Activated T-cell treated with anti-CD3 and anti-CD28 coated beads, Interleukin-2, amount 50 U/mL, for 24 hours (primary cell): Measurements from ENCODE around the gene DOP1B.

Source experiments
- DNase-seq: peaks from one replicate; pipeline ENCODE4 v3.0.0-alpha.2; 2020
- H3K27ac Mint-ChIP-seq: 2 replicates; pipeline ENCODE4 v1.8.0; 2020; ENCODE audit warnings: mild to moderate bottlenecking, mixed read lengths
- H3K27me3 Mint-ChIP-seq: 2 replicates; pipeline ENCODE4 v1.8.0; 2020; ENCODE audit warnings: mixed read lengths
- H3K36me3 Mint-ChIP-seq: 2 replicates; pipeline ENCODE4 v1.8.0; 2020; ENCODE audit warnings: low read depth, mixed read lengths
- H3K4me1 Mint-ChIP-seq: 2 replicates; pipeline ENCODE4 v1.8.0; 2020; ENCODE audit warnings: low read depth, mixed read lengths
- H3K4me3 Mint-ChIP-seq: 2 replicates; pipeline ENCODE4 v1.8.0; 2020; ENCODE audit warnings: mild to moderate bottlenecking, moderate library complexity, mixed read lengths
- H3K9me3 Mint-ChIP-seq: 2 replicates; pipeline ENCODE4 v1.8.0; 2020; ENCODE audit warnings: mixed read lengths

DOP1B gene

DNA sequence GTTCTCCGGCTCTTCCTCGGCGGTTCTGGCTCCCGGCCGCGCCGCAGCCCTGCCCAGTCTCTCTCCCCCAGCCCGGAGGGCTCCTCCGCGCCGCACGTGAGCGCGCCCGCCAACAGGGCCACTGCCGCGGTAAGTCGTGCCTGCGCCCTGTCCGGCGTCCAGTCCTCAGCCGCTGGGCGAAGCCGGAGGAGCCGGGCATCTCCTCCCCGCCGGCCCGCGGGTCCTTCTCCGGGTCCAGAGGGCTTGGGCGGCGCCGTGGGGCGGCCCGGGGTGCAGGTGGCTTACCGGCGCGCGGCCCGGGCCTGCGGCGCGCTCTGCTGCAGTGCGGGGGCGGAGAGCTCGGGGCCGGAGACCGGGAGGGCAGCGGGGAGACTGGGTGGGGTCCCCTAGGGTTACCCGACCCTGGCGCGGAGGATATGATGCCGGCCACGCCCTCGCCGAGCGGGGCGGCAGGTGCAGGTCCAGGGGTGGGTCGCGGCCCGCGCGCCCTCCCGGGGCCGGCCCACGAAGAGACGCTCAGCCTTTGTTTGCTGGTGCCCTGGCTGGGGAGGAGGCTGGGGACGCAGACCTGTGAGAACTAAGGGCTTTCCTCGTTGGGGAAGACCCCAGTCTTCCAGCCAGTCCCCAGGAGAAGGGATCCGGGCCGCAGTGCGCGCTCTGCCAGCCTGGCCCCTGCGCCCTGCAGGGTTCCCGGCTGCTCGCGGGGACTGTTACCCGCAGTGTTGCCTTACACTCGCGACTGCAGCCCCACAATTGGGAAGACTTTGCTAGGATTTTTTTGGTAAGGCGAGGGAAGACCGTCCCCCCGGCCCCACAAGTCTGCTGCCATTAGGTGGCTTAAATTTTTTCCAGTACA, at the start of gene DOP1B:
Gene DOP1B (plus strand): TSS at position 10 of the 856 bp plus-strand sequence. CDS start 7,910 bp downstream, outside the sequence.
- H3K4me3 Mint-ChIP-seq: peak within 1 kb of the TSS; percentile 83
- H3K36me3 Mint-ChIP-seq: no peaks in the 10 kb centered on the region
- H3K27ac Mint-ChIP-seq: peak within 1 kb of the TSS; percentile 37
- DNase-seq: no peak
- H3K9me3 Mint-ChIP-seq: no peaks in the 10 kb centered on the region
- H3K4me1 Mint-ChIP-seq: peaks cover 19% of the 10 kb centered on the region
- H3K27me3 Mint-ChIP-seq: no peaks in the 10 kb centered on the region

DNA sequence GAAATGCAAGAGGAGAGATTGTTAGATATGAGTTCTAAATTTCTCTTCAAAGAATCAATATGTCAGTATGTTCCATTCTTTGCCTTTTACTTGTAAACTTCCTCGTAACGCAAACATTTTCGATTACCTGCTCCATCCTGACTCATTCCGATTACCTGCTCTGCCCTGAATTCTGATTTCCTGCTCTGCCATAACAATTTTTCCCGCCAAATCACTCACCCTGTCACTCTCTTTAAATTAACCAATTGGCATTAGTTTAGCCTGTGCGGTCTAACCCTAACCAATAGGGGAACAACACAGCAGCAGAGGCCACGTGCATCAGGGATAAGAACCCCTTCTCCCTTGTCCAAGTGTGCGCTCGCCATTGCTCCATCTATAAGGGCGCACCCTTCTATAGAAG, 46.8 kb upstream of the DOP1B start:
- Mint-ChIP-seq H3K4me3 (no peak overlapping the region), H3K27ac (no peak overlapping the region), H3K27me3 (peaks cover 29% of the 10 kb centered on the region), H3K4me1 (peaks cover 22% of the 10 kb centered on the region), H3K36me3 (no peaks in the 10 kb centered on the region), H3K9me3 (no peaks in the 10 kb centered on the region)
- no peak for DNase-seq

DNA sequence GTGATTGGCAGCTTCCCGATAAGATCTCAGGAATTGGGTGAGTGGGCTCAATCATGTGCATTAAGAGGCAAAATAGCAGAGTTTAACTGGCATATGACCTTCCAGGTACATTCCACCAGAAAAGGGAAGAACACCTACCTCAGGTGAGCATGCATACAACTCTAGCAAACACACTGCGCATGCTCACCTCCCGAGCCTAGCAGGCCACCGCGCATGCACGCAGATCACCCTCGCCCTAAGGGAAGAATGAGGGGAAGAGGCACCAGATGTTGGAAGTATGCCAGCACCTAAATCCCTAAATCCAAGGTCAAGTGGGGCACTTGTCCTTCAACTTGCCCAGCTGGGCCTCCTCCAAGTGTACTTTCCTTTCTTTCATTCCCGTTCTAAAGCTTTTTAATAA, 45.4 kb upstream of the DOP1B start:
- Mint-ChIP-seq H3K27ac (no peak overlapping the region), H3K4me3 (no peak overlapping the region), H3K4me1 (peaks cover 21% of the 10 kb centered on the region), H3K36me3 (no peaks in the 10 kb centered on the region), H3K27me3 (peaks cover 15% of the 10 kb centered on the region), H3K9me3 (no peaks in the 10 kb centered on the region)
- no peak for DNase-seq

DNA sequence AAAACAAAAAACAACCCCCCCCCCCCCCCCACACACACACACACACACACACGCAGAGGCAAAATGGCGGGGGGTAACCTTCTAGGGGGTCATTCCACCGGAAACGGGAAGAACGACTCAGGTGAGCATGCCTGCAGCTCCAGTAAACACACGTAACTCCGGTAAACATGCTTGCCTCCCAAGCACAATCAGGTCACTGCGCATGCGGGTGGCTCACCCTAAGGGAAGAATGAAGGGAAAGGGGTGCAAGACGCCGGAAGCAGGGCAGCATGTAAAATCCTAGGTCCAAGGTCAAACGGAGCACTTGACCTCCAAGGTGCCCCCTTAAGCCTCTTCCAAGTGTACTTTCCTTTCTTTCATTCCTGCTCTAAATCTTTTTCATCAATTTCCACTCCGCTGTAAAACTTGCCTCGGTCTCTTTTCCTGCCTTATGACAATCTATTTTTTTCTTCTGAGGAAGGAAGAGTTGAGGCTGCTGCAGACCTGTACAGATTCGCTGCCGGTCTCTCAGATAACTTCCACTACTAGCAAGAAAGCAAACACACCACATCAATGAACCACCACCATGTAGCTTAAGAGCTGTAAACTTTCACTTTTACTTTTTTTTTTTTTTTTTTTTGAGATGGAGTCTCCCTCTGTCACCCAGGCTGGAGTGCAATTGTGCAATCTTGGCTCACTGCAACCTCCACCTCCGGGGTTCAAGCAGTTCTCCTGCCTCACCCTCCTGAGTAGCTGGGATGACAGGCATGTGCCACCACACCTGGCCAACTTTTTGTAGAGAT, 42.8 kb upstream of the DOP1B start:
- H3K27me3 Mint-ChIP-seq: no peaks in the 10 kb centered on the region
- peak overlapping the region; percentile 81 for H3K27ac Mint-ChIP-seq
- peak; percentile 41 for DNase-seq
- H3K4me1 Mint-ChIP-seq: peaks cover 21% of the 10 kb centered on the region
- no peaks in the 10 kb centered on the region for H3K36me3 Mint-ChIP-seq
- H3K9me3 Mint-ChIP-seq: no peaks in the 10 kb centered on the region
- H3K4me3 Mint-ChIP-seq: peak overlapping the region; percentile 50

- H3K4me3 Mint-ChIP-seq: no peak overlapping the region
- H3K9me3 Mint-ChIP-seq: no peaks in the 10 kb centered on the region
- H3K36me3 Mint-ChIP-seq: no peaks in the 10 kb centered on the region
- peaks cover 21% of the 10 kb centered on the region for H3K4me1 Mint-ChIP-seq
- DNase-seq: no peak
- H3K27me3 Mint-ChIP-seq: no peaks in the 10 kb centered on the region
- H3K27ac Mint-ChIP-seq: no peak overlapping the region
Observed at GRCh38 chr21:36115138-36115730, 41.4 kb upstream of the DOP1B start.

DNA sequence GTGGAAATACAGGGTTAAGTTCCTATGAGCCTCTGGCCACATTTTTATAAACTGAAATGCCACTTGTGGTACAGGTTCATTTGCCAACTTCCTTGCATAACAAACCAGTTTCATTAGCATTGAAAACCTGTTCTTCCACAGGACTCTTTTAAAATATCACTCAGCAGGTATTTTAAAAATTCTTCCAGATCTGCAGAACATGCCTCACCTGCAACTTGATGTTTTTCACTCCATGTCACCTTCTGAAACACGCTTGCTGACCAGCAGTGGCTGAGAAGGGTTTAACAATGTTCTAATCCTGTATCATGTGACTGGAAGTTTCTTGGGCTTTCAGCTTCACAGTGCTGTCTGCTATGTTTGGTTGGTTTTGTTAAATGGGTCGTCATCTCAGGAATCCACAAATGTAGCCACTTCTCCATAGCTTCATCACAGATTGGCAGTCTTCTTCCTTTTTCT, 39.3 kb upstream of the DOP1B start:
- DNase-seq: no peak
- peaks cover 21% of the 10 kb centered on the region for H3K4me1 Mint-ChIP-seq
- no peaks in the 10 kb centered on the region for H3K27me3 Mint-ChIP-seq
- H3K4me3 Mint-ChIP-seq: no peak overlapping the region
- H3K9me3 Mint-ChIP-seq: no peaks in the 10 kb centered on the region
- H3K27ac Mint-ChIP-seq: no peak overlapping the region
- no peaks in the 10 kb centered on the region for H3K36me3 Mint-ChIP-seq

- Mint-ChIP-seq H3K4me3 (no peak overlapping the region), H3K4me1 (peaks cover 2% of the 10 kb centered on the region), H3K27me3 (no peaks in the 10 kb centered on the region), H3K36me3 (no peaks in the 10 kb centered on the region), H3K9me3 (no peaks in the 10 kb centered on the region), H3K27ac (no peak overlapping the region)
- no peak for DNase-seq
Observed at GRCh38 chr21:36120304-36120888, 36.2 kb upstream of the DOP1B start.

DNA sequence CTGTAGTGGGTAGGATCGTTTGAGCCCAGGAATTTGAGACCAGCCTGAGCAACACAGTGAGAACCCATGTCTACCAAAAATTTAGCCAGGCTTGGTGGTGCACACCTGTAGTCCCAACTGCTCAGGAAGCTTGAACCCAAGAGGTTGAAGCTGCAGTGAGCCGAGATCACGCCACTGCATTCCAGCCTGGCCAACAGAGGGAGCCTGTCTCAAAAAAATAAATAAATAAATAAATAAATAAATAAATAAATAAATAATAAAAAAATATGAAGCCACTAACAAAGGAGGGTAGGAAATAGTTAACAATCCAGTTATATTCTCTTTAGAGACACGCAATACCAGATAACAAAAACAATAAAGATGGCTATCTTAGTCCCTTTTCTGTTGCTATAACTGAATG, 33.6 kb upstream of the DOP1B start:
- Mint-ChIP-seq H3K36me3 (no peaks in the 10 kb centered on the region), H3K27me3 (no peaks in the 10 kb centered on the region), H3K9me3 (no peaks in the 10 kb centered on the region), H3K27ac (no peak overlapping the region), H3K4me1 (peaks cover 5% of the 10 kb centered on the region), H3K4me3 (no peak overlapping the region)
- no peak for DNase-seq

GRCh38 chr21:36124395-36124794, 32.2 kb upstream of the DOP1B start:
- no peak for DNase-seq
- H3K4me3 Mint-ChIP-seq: no peak overlapping the region
- no peak overlapping the region for H3K27ac Mint-ChIP-seq
- H3K4me1 Mint-ChIP-seq: peaks cover 9% of the 10 kb centered on the region
- no peaks in the 10 kb centered on the region for H3K9me3 Mint-ChIP-seq
- H3K36me3 Mint-ChIP-seq: no peaks in the 10 kb centered on the region
- H3K27me3 Mint-ChIP-seq: no peaks in the 10 kb centered on the region

- H3K9me3 Mint-ChIP-seq: no peaks in the 10 kb centered on the region
- no peak overlapping the region for H3K27ac Mint-ChIP-seq
- H3K27me3 Mint-ChIP-seq: no peaks in the 10 kb centered on the region
- no peaks in the 10 kb centered on the region for H3K36me3 Mint-ChIP-seq
- peaks cover 14% of the 10 kb centered on the region for H3K4me1 Mint-ChIP-seq
- no peak overlapping the region for H3K4me3 Mint-ChIP-seq
- DNase-seq: peak; percentile 59
Observed at GRCh38 chr21:36125512-36126207, 31.0 kb upstream of the DOP1B start.

GRCh38 chr21:36126208-36126565, 30.4 kb upstream of the DOP1B start:
- no peak overlapping the region for H3K27ac Mint-ChIP-seq
- H3K27me3 Mint-ChIP-seq: no peaks in the 10 kb centered on the region
- H3K4me1 Mint-ChIP-seq: peaks cover 18% of the 10 kb centered on the region
- no peaks in the 10 kb centered on the region for H3K36me3 Mint-ChIP-seq
- H3K9me3 Mint-ChIP-seq: no peaks in the 10 kb centered on the region
- DNase-seq: no peak
- H3K4me3 Mint-ChIP-seq: no peak overlapping the region

- Mint-ChIP-seq H3K4me3 (no peak overlapping the region), H3K4me1 (peaks cover 18% of the 10 kb centered on the region), H3K9me3 (no peaks in the 10 kb centered on the region), H3K27me3 (no peaks in the 10 kb centered on the region), H3K36me3 (no peaks in the 10 kb centered on the region), H3K27ac (no peak overlapping the region)
- no peak for DNase-seq
Observed at GRCh38 chr21:36126621-36127110, 30.0 kb upstream of the DOP1B start.

DNA sequence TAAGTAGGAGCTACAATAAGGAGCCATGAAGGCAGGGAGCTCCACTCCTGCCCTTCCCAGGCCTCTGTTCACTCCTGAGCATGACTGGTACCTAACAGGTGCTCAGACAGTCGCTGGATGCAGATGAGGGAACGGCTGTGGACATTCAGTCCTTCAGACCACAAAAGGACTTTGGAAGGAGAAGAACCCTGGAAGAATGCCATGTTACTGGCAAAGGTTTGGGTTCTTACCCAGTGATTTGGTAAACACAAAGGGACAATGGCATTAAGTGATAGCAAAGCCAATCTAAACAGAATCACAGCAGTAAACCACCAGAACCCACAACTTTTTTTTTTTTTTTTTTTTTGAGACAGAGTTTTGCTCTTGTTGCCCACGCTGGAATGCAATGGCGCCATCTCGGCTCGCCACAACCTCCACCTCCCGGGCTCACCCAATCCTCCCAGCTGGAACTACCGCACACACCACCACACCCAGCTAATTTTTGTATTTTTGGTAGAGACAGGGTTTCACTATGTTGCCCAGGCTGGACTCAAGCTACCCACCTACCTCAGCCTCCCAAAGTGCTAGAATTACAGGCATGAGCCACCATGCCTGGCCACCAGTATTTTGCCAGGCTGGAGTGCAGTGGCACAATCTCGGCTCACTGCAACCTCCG, 29.2 kb upstream of the DOP1B start:
- Mint-ChIP-seq H3K36me3 (no peaks in the 10 kb centered on the region), H3K4me1 (peaks cover 18% of the 10 kb centered on the region), H3K27me3 (no peaks in the 10 kb centered on the region), H3K27ac (no peak overlapping the region), H3K9me3 (no peaks in the 10 kb centered on the region), H3K4me3 (no peak overlapping the region)
- no peak for DNase-seq
